ACC112 (cell line): ENCODE results near the gene SOX18.
A peak's percentile ranks its signal among the peaks of the same experiment; 100 is the strongest.
"Not testable (repeated sequence)": the region's sequence is repeated elsewhere in the genome, so short reads cannot be mapped to it uniquely, and the experiment has no call there.

ENCODE experiments used
- H2AFZ ChIP-seq: fragments of 200-600 bp; sonication (generic); one replicate; pipeline ENCODE4 v1.6.0; 2017; ENCODE audit warnings: antibody characterized with exemption, low read length; ENCODE audit not compliant: unreplicated experiment
- H3K27ac ChIP-seq: fragments of 200-600 bp; sonication (generic); 2 replicates; pipeline ENCODE4 v1.5.1; 2014; ENCODE audit warnings: low read depth, mild to moderate bottlenecking, antibody characterized with exemption, low read length, moderate library complexity
- H3K27me3 ChIP-seq: fragments of 200-600 bp; sonication (generic); 2 replicates; pipeline ENCODE4 v1.6.1; 2014; ENCODE audit warnings: mild to moderate bottlenecking, antibody characterized with exemption, low read length, moderate library complexity, mixed read lengths; ENCODE audit not compliant: insufficient read depth
- H3K36me3 ChIP-seq: fragments of 200-600 bp; sonication (generic); 2 replicates; pipeline ENCODE4 v1.6.1; 2016; ENCODE audit warnings: mild to moderate bottlenecking, antibody characterized with exemption, low read length, moderate library complexity, mixed read lengths; ENCODE audit not compliant: insufficient read depth
- H3K4me1 ChIP-seq: fragments of 200-600 bp; sonication (generic); one replicate; pipeline ENCODE4 v1.6.1; 2016; ENCODE audit warnings: low read length, mixed read lengths; ENCODE audit not compliant: insufficient read depth, unreplicated experiment, control insufficient read depth
- H3K4me3 ChIP-seq: fragments of 200-600 bp; sonication (generic); 2 replicates; pipeline ENCODE4 v1.5.1; 2014; ENCODE audit warnings: mild to moderate bottlenecking, low read depth, low read length
- H3K79me2 ChIP-seq: fragments of 200-600 bp; sonication (generic); one replicate; pipeline ENCODE4 v1.6.0; 2016; ENCODE audit warnings: low read length; ENCODE audit not compliant: control insufficient read depth, unreplicated experiment, insufficient read depth

Gene SOX18

DNA sequence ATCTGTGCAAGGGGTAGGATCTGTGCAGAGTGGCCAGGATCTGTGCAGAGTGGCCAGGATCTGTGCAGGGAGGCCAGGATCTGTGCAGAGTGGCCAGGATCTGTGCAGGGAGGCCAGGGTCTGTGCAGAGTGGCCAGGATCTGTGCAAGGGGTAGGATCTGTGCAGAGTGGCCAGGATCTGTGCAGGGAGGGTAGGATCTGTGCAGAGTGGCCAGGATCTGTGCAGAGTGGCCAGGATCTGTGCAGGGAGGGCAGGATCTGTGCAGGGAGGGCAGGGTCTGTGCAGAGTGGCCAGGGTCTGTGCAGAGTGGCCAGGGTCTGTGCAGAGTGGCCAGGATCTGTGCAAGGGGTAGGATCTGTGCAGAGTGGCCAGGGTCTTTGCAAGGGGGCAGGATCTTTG lies 39.1 kb upstream of the SOX18 start:
- not testable (repeated sequence) for H3K4me3 ChIP-seq, H3K36me3 ChIP-seq, H3K27ac ChIP-seq, H2AFZ ChIP-seq, H3K79me2 ChIP-seq, H3K4me1 ChIP-seq
- peaks cover 32% of the 10 kb centered on the region for H3K27me3 ChIP-seq

DNA sequence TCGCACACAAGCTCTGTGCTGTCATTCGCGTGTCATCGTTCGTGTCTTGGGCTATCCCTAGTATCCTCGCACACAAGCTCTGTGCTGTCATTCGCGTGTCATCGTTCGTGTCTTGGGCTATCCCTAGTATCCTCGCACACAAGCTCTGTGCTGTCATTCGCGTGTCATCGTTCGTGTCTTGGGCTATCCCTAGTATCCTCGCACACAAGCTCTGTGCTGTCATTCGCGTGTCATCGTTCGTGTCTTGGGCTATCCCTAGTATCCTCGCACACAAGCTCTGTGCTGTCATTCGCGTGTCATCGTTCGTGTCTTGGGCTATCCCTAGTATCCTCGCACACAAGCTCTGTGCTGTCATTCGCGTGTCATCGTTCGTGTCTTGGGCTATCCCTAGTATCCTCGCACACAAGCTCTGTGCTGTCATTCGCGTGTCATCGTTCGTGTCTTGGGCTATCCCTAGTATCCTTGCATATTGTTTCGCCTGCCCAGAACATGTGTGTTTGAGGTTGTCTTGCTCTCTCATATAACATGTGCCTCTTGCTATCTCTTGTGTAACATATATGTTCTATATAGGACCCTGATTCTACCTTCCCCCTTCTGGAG lies 37.9 kb upstream of the SOX18 start:
- not testable (repeated sequence) for H3K4me1 ChIP-seq, H3K36me3 ChIP-seq, H3K4me3 ChIP-seq, H3K79me2 ChIP-seq, H2AFZ ChIP-seq, H3K27ac ChIP-seq
- peaks cover 32% of the 10 kb centered on the region for H3K27me3 ChIP-seq

DNA sequence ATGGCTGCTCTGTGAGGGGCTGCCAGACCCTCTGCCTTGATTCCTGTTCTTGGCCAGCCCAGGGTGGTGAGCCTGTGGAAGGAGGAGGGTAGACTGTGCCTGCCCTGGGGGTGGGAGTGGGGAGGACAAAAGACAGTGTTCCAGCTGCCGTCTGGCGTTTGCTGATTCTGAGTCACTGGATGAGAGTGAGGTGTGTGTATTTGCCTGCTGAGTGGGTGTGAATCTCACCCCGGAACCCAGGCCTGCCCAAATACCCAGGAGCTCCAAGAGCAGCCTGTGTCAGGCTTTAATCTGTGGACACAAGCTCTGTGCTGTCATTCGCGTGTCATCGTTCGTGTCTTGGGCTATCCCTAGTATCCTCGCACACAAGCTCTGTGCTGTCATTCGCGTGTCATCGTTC lies 37.4 kb upstream of the SOX18 start:
- peaks cover 32% of the 10 kb centered on the region for H3K27me3 ChIP-seq
- H2AFZ ChIP-seq: no peak overlapping the region
- H3K27ac ChIP-seq: no peak overlapping the region
- H3K4me1 ChIP-seq: peaks cover 4% of the 10 kb centered on the region
- no peaks in the 10 kb centered on the region for H3K36me3 ChIP-seq
- H3K4me3 ChIP-seq: no peak overlapping the region
- no peaks in the 10 kb centered on the region for H3K79me2 ChIP-seq

DNA sequence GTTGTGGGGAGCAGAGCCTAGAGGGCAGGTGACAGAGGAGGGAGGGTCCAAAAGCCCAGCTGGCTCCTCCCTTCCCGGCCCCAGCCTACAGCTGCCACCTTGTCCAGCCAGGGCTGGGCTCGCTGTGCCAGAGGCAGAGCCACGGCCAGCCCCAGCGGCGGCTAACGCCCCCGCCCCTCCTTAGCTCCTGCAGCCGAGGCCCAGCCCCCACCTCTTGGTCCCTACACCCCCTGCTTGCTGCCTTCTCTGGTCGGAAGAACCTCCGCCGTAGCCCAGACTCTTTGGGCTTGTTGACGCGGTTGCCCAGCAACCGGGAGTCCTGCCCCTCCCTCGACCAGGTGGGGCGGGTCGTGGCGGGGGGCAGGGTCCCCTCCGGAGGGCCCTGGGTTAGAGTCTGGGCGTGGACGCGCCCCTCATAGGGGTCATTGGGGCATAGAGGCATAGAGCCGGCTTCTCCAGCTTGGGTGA lies 35.3 kb upstream of the SOX18 start:
- Histone ChIP-seq H2AFZ (no peak overlapping the region), H3K79me2 (no peaks in the 10 kb centered on the region), H3K36me3 (no peaks in the 10 kb centered on the region), H3K4me1 (peaks cover 11% of the 10 kb centered on the region), H3K27ac (no peak overlapping the region), H3K27me3 (peaks cover 32% of the 10 kb centered on the region), H3K4me3 (no peak overlapping the region)

DNA sequence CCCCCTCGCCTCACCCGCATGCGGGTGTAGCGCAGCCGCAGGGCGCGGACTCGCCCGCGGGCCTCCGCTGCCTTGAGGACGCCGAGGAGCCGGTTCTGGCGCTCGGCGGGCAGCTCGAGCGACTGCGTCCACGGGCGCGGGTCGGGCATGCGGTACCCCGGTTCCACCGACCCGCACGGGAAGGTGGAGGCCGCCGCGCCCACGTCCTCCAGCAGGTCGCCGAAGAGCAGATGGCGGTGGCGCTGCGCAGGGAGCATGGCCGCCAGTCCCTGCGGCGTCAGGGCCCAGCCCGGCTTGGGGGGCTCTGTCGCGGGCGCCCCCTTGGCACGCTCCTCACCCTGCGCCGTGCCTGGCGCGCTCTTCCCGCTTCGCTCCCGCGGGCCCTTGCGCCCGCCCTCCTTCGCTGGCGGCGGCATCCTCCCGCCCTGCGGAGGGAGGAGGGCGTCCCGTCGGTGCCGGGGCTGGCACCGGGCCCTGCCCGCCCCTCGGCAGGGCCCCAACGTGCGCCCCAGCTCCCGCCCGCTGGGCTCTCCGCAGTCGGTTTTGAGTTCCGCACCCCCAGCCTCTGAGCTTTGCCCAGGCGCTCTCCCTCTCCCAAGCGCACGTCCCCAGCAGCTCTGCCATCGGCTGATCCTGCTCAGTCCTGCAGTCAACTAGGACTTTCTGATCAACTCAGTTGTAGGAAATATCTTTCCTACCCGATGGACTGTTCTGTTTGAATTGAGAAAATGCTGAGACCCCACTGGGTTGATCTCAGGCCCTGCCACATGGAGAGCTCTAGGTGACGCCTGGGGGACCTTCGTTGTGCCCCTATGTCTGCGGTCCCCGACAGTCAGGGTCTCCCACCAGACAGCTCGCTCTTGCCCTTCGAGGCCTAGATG lies 34.6 kb upstream of the SOX18 start, which contains the start of gene LKAAEAR1:
LKAAEAR1 (minus strand) TSS at position 595 of the 881 bp plus-strand sequence; CDS start at position 416, 179 bp downstream.
- Histone ChIP-seq H3K27me3 (peaks cover 32% of the 10 kb centered on the region), H3K79me2 (no peaks in the 10 kb centered on the region), H3K27ac (no peak within 1 kb of the TSS), H3K36me3 (no peaks in the 10 kb centered on the region), H2AFZ (peak within 1 kb of the TSS; percentile 53), H3K4me3 (peak within 1 kb of the TSS; percentile 48), H3K4me1 (peaks cover 11% of the 10 kb centered on the region)

DNA sequence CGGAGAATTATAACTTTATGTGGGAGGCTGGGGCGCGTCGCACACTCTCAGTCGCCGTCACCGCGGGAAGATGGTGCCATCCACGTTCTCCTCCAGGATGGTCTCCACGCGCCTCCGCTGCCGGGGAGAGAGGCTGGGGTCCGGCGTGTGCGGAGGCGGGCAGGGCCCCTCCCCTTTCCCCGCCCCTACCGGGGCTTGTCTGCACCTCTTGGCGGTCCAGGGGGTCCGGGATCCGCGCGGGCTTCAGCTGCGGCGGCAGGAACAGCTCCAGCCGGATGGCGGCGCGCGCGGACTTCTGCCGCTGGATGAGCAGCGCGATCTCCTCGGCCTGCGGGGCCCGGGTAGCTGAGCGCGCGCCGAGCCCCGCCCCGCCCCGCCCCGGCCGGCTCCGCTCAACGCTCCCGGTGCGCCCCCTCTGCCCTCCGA lies 34.0 kb upstream of the SOX18 start:
- Histone ChIP-seq H3K4me3 (peak overlapping the region; percentile 48), H3K27ac (no peak overlapping the region), H2AFZ (peak overlapping the region; percentile 53), H3K4me1 (peaks cover 18% of the 10 kb centered on the region), H3K79me2 (no peaks in the 10 kb centered on the region), H3K36me3 (no peaks in the 10 kb centered on the region), H3K27me3 (peaks cover 32% of the 10 kb centered on the region)

DNA sequence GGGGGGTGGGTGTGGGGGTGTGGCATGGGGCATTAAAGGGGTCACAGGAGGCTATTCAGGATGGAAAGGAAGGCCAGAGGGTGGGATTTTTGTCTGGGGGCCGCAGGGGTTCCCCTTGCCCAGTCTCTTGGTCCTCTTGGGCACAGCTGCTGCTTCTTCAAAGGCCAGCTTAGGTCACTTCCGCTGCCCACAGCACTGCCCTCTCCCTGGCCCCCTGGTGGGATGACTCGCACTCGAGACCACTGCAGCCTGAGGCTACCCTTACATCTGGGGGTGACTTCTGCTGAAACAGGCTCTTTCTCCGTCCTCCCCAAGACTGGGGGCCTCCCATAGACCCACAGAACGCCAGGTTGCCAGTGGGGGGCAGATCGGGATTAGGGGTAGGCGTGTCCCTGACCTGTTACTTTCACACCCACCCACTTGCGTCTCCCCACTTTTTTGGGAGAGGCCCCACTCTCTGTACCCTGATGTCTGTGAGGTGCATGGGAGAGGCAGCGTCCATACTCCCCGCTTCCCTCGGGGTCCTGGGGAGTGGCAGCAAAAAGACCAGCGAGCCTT lies 33.5 kb upstream of the SOX18 start:
- no peak overlapping the region for H3K27ac ChIP-seq
- H2AFZ ChIP-seq: no peak overlapping the region
- H3K4me3 ChIP-seq: peak overlapping the region; percentile 48
- H3K4me1 ChIP-seq: peaks cover 23% of the 10 kb centered on the region
- H3K79me2 ChIP-seq: peaks cover 4% of the 10 kb centered on the region
- peaks cover 32% of the 10 kb centered on the region for H3K27me3 ChIP-seq
- no peaks in the 10 kb centered on the region for H3K36me3 ChIP-seq

DNA sequence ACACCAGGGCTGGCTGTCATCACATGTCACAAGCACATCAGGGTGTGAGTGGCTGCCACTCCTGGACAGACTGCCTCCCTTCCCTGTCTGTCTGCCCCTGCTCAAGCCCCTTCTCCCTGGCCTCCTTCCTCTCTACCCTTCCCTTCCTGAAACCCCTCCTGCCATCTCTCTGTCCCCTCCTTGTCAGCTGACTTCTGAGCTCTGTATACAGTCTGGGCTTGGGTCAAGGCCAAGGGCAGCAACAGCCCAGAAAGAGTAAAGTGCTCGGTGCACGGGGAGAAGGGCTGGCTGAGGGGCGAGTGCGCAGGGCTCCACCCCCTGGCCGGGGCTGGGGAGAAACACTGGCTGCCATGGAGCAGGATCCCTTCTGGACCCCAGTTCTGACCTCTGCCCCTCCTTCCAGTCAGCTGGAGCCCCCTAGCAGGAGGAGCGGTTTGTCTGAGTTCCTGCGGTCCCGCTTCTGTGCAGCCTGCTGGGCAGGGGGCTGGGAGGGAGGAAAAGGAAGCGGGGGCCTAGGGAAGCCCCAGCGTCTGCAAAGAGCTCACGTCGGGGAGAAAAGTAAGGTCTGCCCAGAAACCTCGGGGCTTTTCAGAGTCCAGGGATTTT lies 32.8 kb upstream of the SOX18 start:
- Histone ChIP-seq H3K27me3 (peaks cover 32% of the 10 kb centered on the region), H3K4me3 (no peak overlapping the region), H3K79me2 (peaks cover 5% of the 10 kb centered on the region), H3K4me1 (peaks cover 23% of the 10 kb centered on the region), H2AFZ (no peak overlapping the region), H3K36me3 (no peaks in the 10 kb centered on the region), H3K27ac (no peak overlapping the region)

DNA sequence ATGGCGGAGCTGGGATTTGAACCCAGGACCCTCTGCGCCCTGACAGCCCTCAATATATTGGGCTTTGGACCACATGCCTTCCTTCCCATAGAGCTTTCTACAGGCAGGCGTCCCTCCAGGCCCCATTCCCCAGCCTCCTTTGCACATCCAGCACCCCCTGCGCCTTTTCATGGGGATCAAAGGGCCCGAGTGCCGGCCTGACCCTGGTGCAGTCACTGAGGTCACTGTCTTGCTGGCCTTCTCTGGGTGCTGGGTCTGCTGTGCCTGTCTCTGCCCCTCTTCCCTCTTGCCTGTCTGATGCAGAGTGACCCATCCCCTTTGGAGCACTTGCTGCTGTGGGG lies 32.2 kb upstream of the SOX18 start:
- Histone ChIP-seq H3K4me1 (peaks cover 23% of the 10 kb centered on the region), H2AFZ (no peak overlapping the region), H3K4me3 (no peak overlapping the region), H3K27ac (no peak overlapping the region), H3K79me2 (peaks cover 5% of the 10 kb centered on the region), H3K27me3 (peaks cover 29% of the 10 kb centered on the region), H3K36me3 (no peaks in the 10 kb centered on the region)

DNA sequence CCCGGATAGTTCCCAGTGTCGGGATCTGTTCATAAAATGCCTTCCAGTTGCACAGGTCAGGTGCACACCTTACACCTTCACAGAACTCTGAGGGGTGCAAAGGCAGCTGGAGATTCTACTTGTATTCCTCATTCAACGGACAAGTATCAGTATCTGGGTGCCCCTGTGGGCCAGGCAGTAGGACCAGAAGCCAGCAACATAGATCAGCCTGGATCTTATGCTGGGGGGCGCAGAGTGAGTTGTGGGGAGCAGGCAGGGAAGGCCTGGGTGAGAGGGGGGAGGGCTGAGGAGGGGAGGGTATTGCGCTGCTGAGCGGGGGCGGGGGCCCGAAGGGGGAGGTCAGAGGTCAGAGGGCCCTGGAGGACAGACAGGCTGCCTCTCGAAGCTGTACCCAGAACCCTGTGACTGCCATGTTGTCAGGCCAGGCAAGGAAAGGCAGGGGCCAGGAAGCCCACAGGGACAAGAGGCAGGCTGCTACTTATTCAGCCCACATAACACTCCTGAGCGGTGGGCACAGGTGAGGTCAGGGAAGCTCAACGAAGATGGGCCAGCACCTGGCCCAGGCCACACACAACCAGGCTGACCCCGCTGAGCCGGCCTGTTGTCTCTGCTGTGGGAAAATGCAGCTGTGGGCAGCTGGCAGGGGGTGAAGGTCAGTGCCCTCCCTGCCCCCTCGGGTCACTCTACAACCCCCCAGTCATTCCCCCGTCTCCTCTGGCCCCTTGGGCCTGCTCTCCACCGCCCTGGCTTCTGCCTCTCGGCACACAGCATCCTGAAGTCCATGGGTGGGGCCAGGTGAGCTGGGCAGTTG lies 31.6 kb upstream of the SOX18 start:
- peaks cover 24% of the 10 kb centered on the region for H3K27me3 ChIP-seq
- H3K36me3 ChIP-seq: no peaks in the 10 kb centered on the region
- H3K27ac ChIP-seq: no peak overlapping the region
- peak overlapping the region; percentile 75; the same call in 1 of the 2 replicates for H3K4me3 ChIP-seq
- H2AFZ ChIP-seq: no peak overlapping the region
- peaks cover 5% of the 10 kb centered on the region for H3K79me2 ChIP-seq
- H3K4me1 ChIP-seq: peaks cover 23% of the 10 kb centered on the region
